B cell (primary cell): ENCODE data around the gene ALKBH6. TPM values are rescaled to one million over a fixed set of nuclear protein-coding genes. Genes with fewer than 3 reads are reported as not detected.

ENCODE experiments used
- ATAC-seq: fragments of 200-7000 bp; cut with Tn5 transposase; one replicate; pipeline ENCODE4 v1.10.0; 2021; ENCODE audit warnings: low read depth, mild to moderate bottlenecking, moderate number of reproducible peaks, moderate library complexity
- CTCF ChIA-PET: fragments of 350-600 bp; sonication (Branson Sonifier 250); formaldehyde crosslinking; loops from one replicate; lab custom pipeline; 2021; ENCODE audit warnings: antibody characterized with exemption, inconsistent platforms; lab: Charles Lee
- POLR2A ChIA-PET: fragments of 350-600 bp; sonication (Branson Sonifier 250); formaldehyde crosslinking; loops from one replicate; lab custom pipeline; 2021; ENCODE audit warnings: antibody characterized with exemption; lab: Charles Lee
- DNase-seq: peaks from one replicate; pipeline ENCODE4 v3.0.0; 2013
- H2AFZ ChIP-seq: 2 replicates; pipeline ENCODE4 v1.6.1; 2012; ENCODE audit warnings: mild to moderate bottlenecking, low read depth, low read length; ENCODE audit not compliant: insufficient read depth, poor library complexity, severe bottlenecking
- H3K27ac ChIP-seq, 2 donors: 1 replicate in 1 of 2; 2 replicates in 1 of 2; pipeline ENCODE4 v1.5.1; 2012 to 2013; ENCODE audit warnings: low read length in 2 of 2, mild to moderate bottlenecking in 2 of 2, moderate library complexity in 1 of 2
- H3K27me3 ChIP-seq, 4 experiments: fragments of 200-600 bp in 1 of 4; sonication (generic) in 1 of 4; replicated peaks in 1 of 4; 1 replicate in 2 of 4; 2 replicates in 2 of 4; pipeline versions ENCODE4 v1.6.1 to v1.7.0; 2013 to 2016; ENCODE audit warnings: low read length in 3 of 4, mild to moderate bottlenecking in 2 of 4, mixed read lengths in 1 of 4, moderate library complexity in 1 of 4; ENCODE audit not compliant: insufficient read depth in 4 of 4, control insufficient read depth in 3 of 4; ENCODE audit errors: control extremely low read depth in 1 of 4
- H3K36me3 ChIP-seq, 2 experiments: replicated peaks in 1 of 2; 1 replicate in 1 of 2; 2 replicates in 1 of 2; pipeline versions ENCODE4 v1.6.1 to v1.7.1; 2013; ENCODE audit warnings: low read length in 1 of 2; ENCODE audit not compliant: insufficient read depth in 2 of 2, control insufficient read depth in 1 of 2; ENCODE audit errors: control extremely low read depth in 1 of 2, extremely low read depth in 1 of 2
- H3K4me1 ChIP-seq, 2 donors: fragments of 200-600 bp in 1 of 2; sonication (generic) in 1 of 2; 1 replicate in 1 of 2; 2 replicates in 1 of 2; pipeline versions ENCODE4 v1.5.1 to v1.6.1; 2013 to 2017; ENCODE audit warnings: low read length in 2 of 2; ENCODE audit not compliant: control insufficient read depth in 2 of 2, insufficient read depth in 2 of 2
- H3K4me2 ChIP-seq: replicated peaks from 2 replicates; pipeline ENCODE3; 2012; ENCODE audit warnings: mild to moderate bottlenecking, low read depth, low read length; ENCODE audit not compliant: poor library complexity, severe bottlenecking
- H3K4me3 ChIP-seq, 5 experiments: fragments of 200-600 bp in 1 of 5; sonication (generic) in 1 of 5; 1 replicate in 3 of 5; 2 replicates in 2 of 5; pipeline versions ENCODE4 v1.5.1 to v1.7.0; 2011 to 2016; ENCODE audit warnings: low read length in 4 of 5, mild to moderate bottlenecking in 4 of 5, low read depth in 2 of 5, control low read depth in 1 of 5, moderate library complexity in 1 of 5; ENCODE audit not compliant: insufficient read depth in 1 of 5; ENCODE audit errors: control extremely low read depth in 1 of 5, extremely low read depth in 1 of 5
- H3K79me2 ChIP-seq: fragments of 200-600 bp; sonication (generic); one replicate; pipeline ENCODE4 v1.6.0; 2016; ENCODE audit warnings: low read length; ENCODE audit not compliant: control insufficient read depth, insufficient read depth
- H3K9ac ChIP-seq: fragments of 200-600 bp; sonication (generic); 2 replicates; pipeline ENCODE4 v1.6.1; 2017; ENCODE audit warnings: mild to moderate bottlenecking, low read length, moderate library complexity
- H3K9me3 ChIP-seq, 3 donors: one replicate each; pipeline versions ENCODE4 v1.6.1 to v1.7.1; 2013; ENCODE audit warnings: low read length in 2 of 3; ENCODE audit not compliant: control insufficient read depth in 2 of 3, insufficient read depth in 1 of 3; ENCODE audit errors: control extremely low read depth in 1 of 3
- H4K20me1 ChIP-seq: 2 replicates; pipeline ENCODE4 v1.6.0; 2012; ENCODE audit warnings: mild to moderate bottlenecking, low read length; ENCODE audit not compliant: insufficient read depth, control insufficient read depth, poor library complexity, severe bottlenecking
- H3K27ac Mint-ChIP-seq: one replicate; pipeline ENCODE4 v1.8.0; 2021; ENCODE audit warnings: mixed read lengths
- H3K27me3 Mint-ChIP-seq: one replicate; pipeline ENCODE4 v1.8.0; 2021; ENCODE audit warnings: mixed read lengths
- H3K4me1 Mint-ChIP-seq: one replicate; pipeline ENCODE4 v1.8.0; 2021; ENCODE audit warnings: mixed read lengths
- H3K4me3 Mint-ChIP-seq: one replicate; pipeline ENCODE4 v1.8.0; 2021; ENCODE audit warnings: mixed read lengths
- H3K9me3 Mint-ChIP-seq: one replicate; pipeline ENCODE4 v1.8.0; 2022; ENCODE audit warnings: mixed read lengths; ENCODE audit not compliant: insufficient read depth
- CTCF ChIP-seq: fragments of 200-600 bp; IDR thresholded peaks from one replicate; pipeline ENCODE4 v1.8.0; 2022; ENCODE audit warnings: antibody characterized with exemption, mild to moderate bottlenecking
- EZH2 ChIP-seq: IDR thresholded peaks from 2 replicates; pipeline ENCODE4 v1.6.1; 2012; ENCODE audit warnings: borderline replicate concordance, low read depth, mild to moderate bottlenecking, moderate library complexity, low read length; ENCODE audit not compliant: insufficient read depth, poor library complexity, severe bottlenecking
- WGBS: methylation state at CpG from one replicate; pipeline ENCODE4 v1.1.5; 2013; ENCODE audit warnings: missing lambda C conversion rate; ENCODE audit not compliant: insufficient coverage; 5-methylcytosine and 5-hydroxymethylcytosine counted together
- intact Hi-C: fragments of 100-400 bp; cut with micrococcal nuclease; formaldehyde crosslinking; loops from one replicate; pipeline ENCODE4 v1.10.0; 2022
- polyA plus RNA-seq: library from polyadenylated mRNA; depleted of rRNA; stranded (reverse); fragments of >200 nt; gene quantifications from 2 replicates; pipeline ENCODE4 v1.2.3, GENCODE V29; 2012
- total RNA-seq, 2 donors: library from RNA; stranded (reverse); fragments of 120-200 nt in 1 of 2; gene quantifications; 1 replicate in 1 of 2; 2 replicates in 1 of 2; pipeline versions ENCODE4 v1.2.3 to v1.2.4, GENCODE V29; 2013 to 2022

The ALKBH6 gene
- total and polyA plus RNA-seq, 2 donors (not counting 1 experiment from before 2014, with no cell fraction given) = 54.5 to 56.5 TPM

- peak within 1 kb of the TSS; percentile 79 for H3K9ac ChIP-seq
- peak within 1 kb of the TSS; percentile 96 for H3K27ac Mint-ChIP-seq
- intact Hi-C loops = loop anchor here (1.0 to 10.0 kb wide), 7 partner anchors 19 to 579 kb away; partner anchors contain the start of genes ALKBH6, CAPNS1, POLR2I and THAP8
- DNase-seq (peak; percentile 93), ATAC-seq (peak; percentile 96)
- H3K4me2 ChIP-seq = peak within 1 kb of the TSS; percentile 86
- peaks cover 2 to 12% of the 10 kb centered on the region in 2 experiments for H3K36me3 ChIP-seq
- H3K79me2 ChIP-seq = peaks cover 34% of the 10 kb centered on the region
- TF ChIP-seq EZH2 (no peak), CTCF (no peak)
- no peaks in the 10 kb centered on the region for H3K9me3 ChIP-seq
- ChIA-PET CTCF (interaction anchor here (0.9 to 1.2 kb wide), 2 partner anchors 19 to 112 kb away, joined by 3 to 4 read pairs; partner anchors contain the start of gene ALKBH6), POLR2A (interaction anchor here (0.9 to 1.1 kb wide), 2 partner anchors 97 to 120 kb away, joined by 3 to 4 read pairs; partner anchors contain the start of gene POLR2I)
- peaks cover 31% of the 10 kb centered on the region for H4K20me1 ChIP-seq
- peaks cover 32% of the 10 kb centered on the region for H3K4me1 Mint-ChIP-seq
- H3K27me3 Mint-ChIP-seq = no peaks in the 10 kb centered on the region
- H3K27me3 ChIP-seq = no peaks in the 10 kb centered on the region
- H3K4me3 Mint-ChIP-seq = peak within 1 kb of the TSS; percentile 97
- WGBS = under 1% methylated on average over 94 of the region's 97 CpGs
- H3K9me3 Mint-ChIP-seq = no peaks in the 10 kb centered on the region
- peak within 1 kb of the TSS; percentile 55 to 81 for H3K27ac ChIP-seq
- peak within 1 kb of the TSS; percentile 92 for H2AFZ ChIP-seq
- peaks cover 18 to 25% of the 10 kb centered on the region in 2 donors for H3K4me1 ChIP-seq
- peak within 1 kb of the TSS; percentile 60 to 79 (median 77) for H3K4me3 ChIP-seq
Observed at GRCh38 chr19:35995048-35995993, 18.7 kb downstream of the ALKBH6 start, which contains the start of gene SDHAF1. TSS of gene SDHAF1 (plus strand) at chr19:35995188. CDS start at chr19:35995275, 87 bp downstream.
